K562 (cell line): ENCODE data around the gene GALM. TPM values are rescaled to one million over a fixed set of nuclear protein-coding genes. Genes with fewer than 3 reads are reported as not detected.

ENCODE experiments used
- ATAC-seq: fragments of 200-7000 bp; cut with Tn5 transposase; 3 replicates; pipeline ENCODE4 v1.9.1; 2020; ENCODE audit warnings: moderate library complexity
- BruUV-seq: library from RNA; stranded (reverse); fragments of 400-500 nt; replicated peaks from 2 replicates; lab custom pipeline; 2021; lab: Mats Ljungman, UMichigan
- CTCF ChIA-PET: fragments of 300-600 bp; formaldehyde crosslinking; extraction: SDS; loops from one replicate; lab custom pipeline; 2021; ENCODE audit warnings: low intra/inter-chr PET ratio; lab: Yijun Ruan, JAX
- POLR2A ChIA-PET: fragments of 300-600, 350-650 bp; sonication (Branson Sonifier 250); formaldehyde crosslinking; extraction: SDS; loops from one replicate; lab custom pipeline; 2021; ENCODE audit warnings: antibody characterized with exemption, inconsistent platforms; lab: Yijun Ruan, JAX
- DNase-seq, 4 experiments: peaks; one replicate each; pipeline versions ENCODE4 v3.0.0 to v3.0.0-alpha.2; 2011 to 2018; ENCODE audit warnings: low spot score in 3 of 4, mixed read lengths in 3 of 4; ENCODE audit errors: extremely low read depth in 1 of 4
- FAIRE-seq: peaks from 2 replicates; lab custom pipeline; 2011; peaks lifted over from hg19 to GRCh38; lab: Jason Lieb, UNC
- H2AFZ ChIP-seq: 2 replicates; pipeline ENCODE4 v1.6.0; 2011; ENCODE audit warnings: low read depth, low read length, control low read depth, inconsistent platforms
- H3K27ac ChIP-seq: fragments of 200-600 bp; 3 replicates; pipeline ENCODE4 v1.8.0; 2011; ENCODE audit warnings: low read depth, mild to moderate bottlenecking, control low read depth, inconsistent platforms, low read length, moderate library complexity, mixed read lengths; ENCODE audit errors: extremely low read depth
- H3K27me3 ChIP-seq, 2 experiments: fragments of 300-600 bp in 1 of 2; 2 replicates in 1 of 2; 3 replicates in 1 of 2; pipeline versions ENCODE4 v1.6.0 to v1.8.0; 2011; ENCODE audit warnings: inconsistent platforms in 2 of 2, low read length in 2 of 2, mild to moderate bottlenecking in 1 of 2, mixed read lengths in 1 of 2, moderate library complexity in 1 of 2; ENCODE audit not compliant: control insufficient read depth in 2 of 2, insufficient read depth in 2 of 2
- H3K36me3 ChIP-seq: fragments of 300-600 bp; 3 replicates; pipeline ENCODE4 v1.8.0; 2011; ENCODE audit warnings: mild to moderate bottlenecking, low read length, inconsistent platforms; ENCODE audit not compliant: control insufficient read depth, insufficient read depth
- H3K4me1 ChIP-seq, 2 experiments: fragments of 200-600 bp in 1 of 2; replicated peaks in 1 of 2; 2 replicates in 1 of 2; 3 replicates in 1 of 2; pipeline versions ENCODE4 v1.5.1 to v1.8.0; 2011; ENCODE audit warnings: inconsistent platforms in 2 of 2, low read length in 2 of 2, mild to moderate bottlenecking in 1 of 2, mixed read lengths in 1 of 2, moderate library complexity in 1 of 2; ENCODE audit not compliant: control insufficient read depth in 2 of 2, insufficient read depth in 2 of 2
- H3K4me2 ChIP-seq: 2 replicates; pipeline ENCODE4 v1.6.1; 2011; ENCODE audit warnings: low read length, control low read depth, inconsistent platforms, mixed read lengths; ENCODE audit not compliant: insufficient read depth
- H3K4me3 ChIP-seq: fragments of 200-600 bp; sonication (generic), shearing (Covaris generic); 2 replicates; pipeline ENCODE4 v1.5.1; 2016; ENCODE audit warnings: control low read depth, inconsistent platforms
- H3K79me2 ChIP-seq: fragments of 200-600 bp; 3 replicates; pipeline ENCODE4 v1.8.0; 2011; ENCODE audit warnings: low read length, inconsistent platforms; ENCODE audit not compliant: control insufficient read depth, insufficient read depth
- H3K9ac ChIP-seq, 2 experiments: 2 replicates each; pipeline versions ENCODE4 v1.6.0 to v1.6.1; 2011; ENCODE audit warnings: low read depth in 2 of 2, low read length in 2 of 2, control low read depth in 1 of 2, inconsistent platforms in 1 of 2, mild to moderate bottlenecking in 1 of 2, mixed read lengths in 1 of 2; ENCODE audit not compliant: insufficient read depth in 1 of 2
- H3K9me1 ChIP-seq: one replicate; pipeline ENCODE4 v1.6.0; 2011; ENCODE audit warnings: inconsistent platforms, mild to moderate bottlenecking, low read length, moderate library complexity; ENCODE audit not compliant: control insufficient read depth, insufficient read depth
- H3K9me3 ChIP-seq: replicated peaks from 2 replicates; pipeline ENCODE4 v1.5.1; 2011; ENCODE audit warnings: low read depth, low read length, inconsistent platforms; ENCODE audit not compliant: control insufficient read depth, insufficient read depth
- H4K20me1 ChIP-seq: replicated peaks from 2 replicates; pipeline ENCODE4 v1.6.1; 2011; ENCODE audit warnings: low read length, inconsistent platforms, mixed read lengths; ENCODE audit not compliant: control insufficient read depth, insufficient read depth
- ARNT ChIP-seq, 2 experiments: fragments of 450-650 bp; IDR thresholded peaks; 2 replicates each; pipeline ENCODE4 v1.6.1; 2016; ENCODE audit warnings: mild to moderate bottlenecking in 1 of 2
- ELF2 ChIP-seq: fragments of 250-450 bp; sonication (Bioruptor Pico); IDR thresholded peaks from 2 replicates; pipeline ENCODE4 v1.5.0; 2021; ENCODE audit warnings: mild to moderate bottlenecking
- POLR3G ChIP-seq: IDR thresholded peaks from 2 replicates; pipeline ENCODE4 v1.6.1; 2011; ENCODE audit not compliant: insufficient read length, insufficient replicate concordance; ENCODE audit errors: extremely low read depth
- RBM39 ChIP-seq: fragments of 200-400 bp; formaldehyde crosslinking; optimal IDR thresholded peaks from 2 replicates; pipeline ENCODE3; 2018; ENCODE audit warnings: low read depth, low read length
- YY1 ChIP-seq, 3 experiments: IDR thresholded peaks; 2 replicates each; pipeline ENCODE4 v1.6.1; 2011; ENCODE audit warnings: low read length in 2 of 3, mild to moderate bottlenecking in 2 of 3, moderate library complexity in 2 of 3, borderline replicate concordance in 1 of 3, control low read depth in 1 of 3, low read depth in 1 of 3; ENCODE audit not compliant: insufficient read depth in 3 of 3, insufficient replicate concordance in 2 of 3, control insufficient read depth in 1 of 3, insufficient read length in 1 of 3; ENCODE audit errors: extremely low read depth in 1 of 3
- whole genome bisulfite sequencing: fragments of 100-300 bp; shearing (Covaris generic); methylation state at CpG from one replicate; pipeline ENCODE4 v1.1.6; 2016; ENCODE audit warnings: low coverage, mixed read lengths; ENCODE audit not compliant: insufficient coverage; ENCODE audit errors: missing lambda C conversion rate; 5-methylcytosine and 5-hydroxymethylcytosine counted together
- in situ Hi-C: fragments of 300-500 bp; cut with MboI; formaldehyde crosslinking; loops from 4 replicates; pipeline ENCODE4 v1.15.0; 2018; ENCODE audit warnings: inconsistent platforms, mixed read lengths
- intact Hi-C: fragments of 100-400 bp; cut with micrococcal nuclease; formaldehyde crosslinking; loops from 2 replicates; pipeline ENCODE4 v1.14.2; 2022
- polyA plus RNA-seq, 8 experiments: library from polyadenylated mRNA; depleted of rRNA in 4 of 8; stranded (reverse) in 5 of 8; unstranded in 3 of 8; fragments of >200 nt; fragmentation: Nextera tagmentation in 2 of 8; fragmentation: Illumina TruSeq in 1 of 8; extraction: Ambion mirVana in 2 of 8; extraction: Trizol in 1 of 8; gene quantifications; 2 replicates each; pipeline versions ENCODE4 v1.2.1 to v1.2.3, GENCODE V29; 2011 to 2014; ENCODE audit warnings: inconsistent platforms in 1 of 8, missing spikeins in 1 of 8
- total RNA-seq, 7 experiments: library from RNA; depleted of rRNA in 6 of 7; stranded (reverse); fragments of >200 nt in 6 of 7; fragmentation: Illumina TruSeq in 2 of 7; extraction: Trizol in 2 of 7; gene quantifications; 2 replicates each; pipeline versions ENCODE4 v1.2.1 to v1.2.3, GENCODE V29; 2011 to 2021; ENCODE audit warnings: low replicate concordance in 1 of 7
- TF ChIP-seq, protein P1 (sequence below): fragments of 450-650 bp; IDR thresholded peaks from 2 replicates; pipeline ENCODE4 v1.7.1; 2018; ENCODE audit warnings: mild to moderate bottlenecking, low read depth; ENCODE audit not compliant: partially characterized antibody

GALM gene
- total and polyA plus RNA-seq, 9 of the 15 experiments (the other 6 are each of a cell fraction or from before 2014, with no cell fraction given): 22.1 to 51.7 (median 27.9) TPM

DNA sequence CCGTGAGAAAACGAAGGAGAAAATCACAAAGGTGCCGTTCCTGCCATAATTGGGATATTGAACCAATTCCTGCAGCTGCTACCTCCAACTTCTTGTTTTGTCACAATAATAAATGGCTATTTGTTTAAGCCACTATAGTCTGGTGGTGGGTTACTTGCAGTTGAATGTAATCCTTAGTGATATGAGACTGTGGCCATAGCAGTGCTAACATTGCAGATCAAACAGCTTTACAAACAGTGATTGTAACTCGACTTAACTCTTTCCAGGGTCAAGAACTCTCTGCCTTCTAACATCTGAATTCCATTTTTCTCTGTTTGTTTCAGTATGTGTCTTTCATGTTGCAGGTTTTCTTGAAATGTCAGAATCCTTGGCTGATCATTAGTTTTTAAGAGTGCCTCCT is 38.5 kb upstream of the GALM start:
- ATAC-seq: peak; percentile 9; the same call in 1 of the 3 replicates
- no peaks in the 10 kb centered on the region for H3K9me1 ChIP-seq
- intact Hi-C loops: no loop called here
- H3K4me3 ChIP-seq: no peak overlapping the region
- no peaks in the 10 kb centered on the region for H3K27me3 ChIP-seq
- no peaks in the 10 kb centered on the region for H3K9me3 ChIP-seq
- in situ Hi-C loops: no loop called here
- WGBS: 48% methylated on average over 4 of the region's 4 CpGs
- no peak for FAIRE-seq
- H3K9ac ChIP-seq: no peak overlapping the region
- ChIA-PET POLR2A (interaction anchor here (0.9 to 2.0 kb wide), 3 partner anchors 10 to 124 kb away, joined by 4 to 6 read pairs (median 5); partner anchors contain the start of gene SRSF7), CTCF (no interaction called here)
- peaks cover 0 to 19% of the 10 kb centered on the region in 2 experiments; a peak in 3 of 5 replicates for H3K4me1 ChIP-seq
- no peak overlapping the region for H3K27ac ChIP-seq
- H3K36me3 ChIP-seq: no peaks in the 10 kb centered on the region
- no peaks in the 10 kb centered on the region for H4K20me1 ChIP-seq
- H3K4me2 ChIP-seq: no peak overlapping the region
- no peak for DNase-seq
- no peaks in the 10 kb centered on the region for H3K79me2 ChIP-seq
- TF ChIP-seq RBM39: no peak
- TF ChIP-seq, protein P1, sequence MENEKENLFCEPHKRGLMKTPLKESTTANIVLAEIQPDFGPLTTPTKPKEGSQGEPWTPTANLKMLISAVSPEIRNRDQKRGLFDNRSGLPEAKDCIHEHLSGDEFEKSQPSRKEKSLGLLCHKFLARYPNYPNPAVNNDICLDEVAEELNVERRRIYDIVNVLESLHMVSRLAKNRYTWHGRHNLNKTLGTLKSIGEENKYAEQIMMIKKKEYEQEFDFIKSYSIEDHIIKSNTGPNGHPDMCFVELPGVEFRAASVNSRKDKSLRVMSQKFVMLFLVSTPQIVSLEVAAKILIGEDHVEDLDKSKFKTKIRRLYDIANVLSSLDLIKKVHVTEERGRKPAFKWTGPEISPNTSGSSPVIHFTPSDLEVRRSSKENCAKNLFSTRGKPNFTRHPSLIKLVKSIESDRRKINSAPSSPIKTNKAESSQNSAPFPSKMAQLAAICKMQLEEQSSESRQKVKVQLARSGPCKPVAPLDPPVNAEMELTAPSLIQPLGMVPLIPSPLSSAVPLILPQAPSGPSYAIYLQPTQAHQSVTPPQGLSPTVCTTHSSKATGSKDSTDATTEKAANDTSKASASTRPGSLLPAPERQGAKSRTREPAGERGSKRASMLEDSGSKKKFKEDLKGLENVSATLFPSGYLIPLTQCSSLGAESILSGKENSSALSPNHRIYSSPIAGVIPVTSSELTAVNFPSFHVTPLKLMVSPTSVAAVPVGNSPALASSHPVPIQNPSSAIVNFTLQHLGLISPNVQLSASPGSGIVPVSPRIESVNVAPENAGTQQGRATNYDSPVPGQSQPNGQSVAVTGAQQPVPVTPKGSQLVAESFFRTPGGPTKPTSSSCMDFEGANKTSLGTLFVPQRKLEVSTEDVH: no peak
- TF ChIP-seq ARNT (IDR thresholded peaks at IDR 0.05): no peak
- no peak for TF ChIP-seq YY1 (IDR thresholded peaks at IDR 0.05; ENCODE audit: borderline replicate concordance in 1 of 3, control insufficient read depth in 1 of 3, extremely low read depth in 1 of 3, insufficient read depth in 3 of 3, insufficient read length in 1 of 3, insufficient replicate concordance in 2 of 3, low read depth in 1 of 3, low read length in 2 of 3)
- TF ChIP-seq ELF2 (CRISPR knock-in tag): no peak
- no peak for TF ChIP-seq POLR3G
- no TSS peak for BruUV-seq
- H2AFZ ChIP-seq: peak overlapping the region; percentile 19; the same call in 1 of the 2 replicates
